Brain microvascular endothelial cell (primary cell): ENCODE data around the gene SLC22A12.

Experiments used
- DNase-seq: peaks from one replicate; pipeline ENCODE4 v3.0.0-alpha.2; 2020
- H3K27ac ChIP-seq: fragments of 250-450 bp; sonication (Bioruptor Pico); 2 replicates; pipeline ENCODE4 v1.5.1; 2020; ENCODE audit warnings: mild to moderate bottlenecking, moderate library complexity
- H3K27me3 ChIP-seq: fragments of 250-450 bp; sonication (Bioruptor Pico); replicated peaks from 2 replicates; pipeline ENCODE4 v1.5.1; 2020; ENCODE audit warnings: mild to moderate bottlenecking
- H3K36me3 ChIP-seq: fragments of 250-450 bp; sonication (Bioruptor Pico); replicated peaks from 2 replicates; pipeline ENCODE4 v1.5.1; 2020; ENCODE audit warnings: mild to moderate bottlenecking
- H3K4me3 ChIP-seq: 2 replicates; pipeline ENCODE4 v1.5.1; 2011; ENCODE audit warnings: low read depth, mild to moderate bottlenecking, control low read depth, low read length, moderate library complexity
- in situ Hi-C: cut with HindIII; loops from 2 replicates; pipeline ENCODE4 v1.10.0; 2017; ENCODE audit warnings: low sequenced_read_pairs, low pct_ligation_motif_present
- TF ChIP-seq, protein P1 (sequence below): IDR thresholded peaks from 2 replicates; pipeline ENCODE4 v1.5.1; 2011; ENCODE audit warnings: low read depth, mild to moderate bottlenecking, moderate library complexity, low read length, control low read depth, inconsistent platforms; ENCODE audit errors: missing control alignments

SLC22A12 gene

DNA sequence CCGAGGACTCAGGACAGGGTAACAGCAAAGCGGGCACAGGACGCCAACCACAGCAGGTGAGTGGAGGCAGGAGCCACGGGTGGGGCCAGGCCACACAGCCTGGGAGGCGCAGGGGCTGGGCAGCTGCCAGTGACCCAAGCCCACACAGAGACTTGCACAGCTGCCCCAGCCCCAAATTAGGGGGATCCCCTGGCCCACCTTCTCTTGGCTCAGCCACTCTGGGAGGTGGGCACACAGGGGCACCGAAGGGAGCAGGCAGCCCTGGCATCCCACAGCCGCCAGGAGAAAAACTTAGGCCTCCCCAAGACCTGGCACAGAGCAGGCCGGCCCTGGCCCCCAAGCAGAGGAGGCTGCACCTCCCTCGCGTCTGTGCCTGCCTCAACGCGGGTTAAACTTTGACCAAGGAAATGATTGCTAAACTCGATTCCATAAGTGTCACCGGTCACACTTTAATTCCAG lies at the start of gene SLC22A12:
Gene SLC22A12, plus strand, starts transcription at position 458 of the 459 bp plus-strand sequence. CDS start 337 bp downstream, outside the sequence.
- TF ChIP-seq, protein P1, sequence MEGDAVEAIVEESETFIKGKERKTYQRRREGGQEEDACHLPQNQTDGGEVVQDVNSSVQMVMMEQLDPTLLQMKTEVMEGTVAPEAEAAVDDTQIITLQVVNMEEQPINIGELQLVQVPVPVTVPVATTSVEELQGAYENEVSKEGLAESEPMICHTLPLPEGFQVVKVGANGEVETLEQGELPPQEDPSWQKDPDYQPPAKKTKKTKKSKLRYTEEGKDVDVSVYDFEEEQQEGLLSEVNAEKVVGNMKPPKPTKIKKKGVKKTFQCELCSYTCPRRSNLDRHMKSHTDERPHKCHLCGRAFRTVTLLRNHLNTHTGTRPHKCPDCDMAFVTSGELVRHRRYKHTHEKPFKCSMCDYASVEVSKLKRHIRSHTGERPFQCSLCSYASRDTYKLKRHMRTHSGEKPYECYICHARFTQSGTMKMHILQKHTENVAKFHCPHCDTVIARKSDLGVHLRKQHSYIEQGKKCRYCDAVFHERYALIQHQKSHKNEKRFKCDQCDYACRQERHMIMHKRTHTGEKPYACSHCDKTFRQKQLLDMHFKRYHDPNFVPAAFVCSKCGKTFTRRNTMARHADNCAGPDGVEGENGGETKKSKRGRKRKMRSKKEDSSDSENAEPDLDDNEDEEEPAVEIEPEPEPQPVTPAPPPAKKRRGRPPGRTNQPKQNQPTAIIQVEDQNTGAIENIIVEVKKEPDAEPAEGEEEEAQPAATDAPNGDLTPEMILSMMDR = no peak
- DNase-seq = no peak
- H3K27ac ChIP-seq = no peak within 1 kb of the TSS
- no peaks in the 10 kb centered on the region for H3K27me3 ChIP-seq
- in situ Hi-C loops = no loop called here
- no peaks in the 10 kb centered on the region for H3K36me3 ChIP-seq
- no peak within 1 kb of the TSS for H3K4me3 ChIP-seq

- H3K27ac ChIP-seq = no peak overlapping the region
These were observed 48.6 kb upstream of the SLC22A12 start for GRCh38 chr11:64542172-64543125.

DNA sequence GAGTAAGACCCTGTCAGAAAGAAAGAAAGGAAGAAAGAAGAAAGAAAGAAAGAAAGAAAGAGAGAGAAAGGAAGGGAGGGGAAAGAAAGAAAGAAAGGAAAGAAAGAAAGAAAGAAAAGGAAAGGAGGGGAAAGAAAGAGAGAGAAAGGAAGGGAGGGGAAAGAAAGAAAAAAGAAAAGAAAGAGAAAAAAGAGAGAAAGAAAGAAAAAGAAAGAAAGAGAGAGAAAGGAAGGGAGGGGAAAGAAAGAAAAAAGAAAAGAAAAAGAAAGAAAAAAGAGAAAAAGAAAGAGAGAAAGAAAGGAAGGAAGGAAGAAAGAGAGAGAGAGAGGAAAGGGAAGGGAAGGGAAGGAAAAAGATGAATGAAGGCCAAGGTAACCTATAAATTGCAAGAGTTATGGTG lies 47.2 kb upstream of the SLC22A12 start:
- no peak for DNase-seq
- TF ChIP-seq, protein P1 = no peak
- H3K36me3 ChIP-seq = no peaks in the 10 kb centered on the region
- in situ Hi-C loops = no loop called here
- no peak overlapping the region for H3K4me3 ChIP-seq
- no peaks in the 10 kb centered on the region for H3K27me3 ChIP-seq
- no peak overlapping the region for H3K27ac ChIP-seq

More at GRCh38 chr11:64542172-64543125, 48.6 kb upstream of the SLC22A12 start:
- Histone ChIP-seq H3K4me3 (no peak overlapping the region), H3K27me3 (no peaks in the 10 kb centered on the region), H3K36me3 (no peaks in the 10 kb centered on the region)
- TF ChIP-seq, protein P1 = no peak
- in situ Hi-C loops = no loop called here
- no peak for DNase-seq

DNA sequence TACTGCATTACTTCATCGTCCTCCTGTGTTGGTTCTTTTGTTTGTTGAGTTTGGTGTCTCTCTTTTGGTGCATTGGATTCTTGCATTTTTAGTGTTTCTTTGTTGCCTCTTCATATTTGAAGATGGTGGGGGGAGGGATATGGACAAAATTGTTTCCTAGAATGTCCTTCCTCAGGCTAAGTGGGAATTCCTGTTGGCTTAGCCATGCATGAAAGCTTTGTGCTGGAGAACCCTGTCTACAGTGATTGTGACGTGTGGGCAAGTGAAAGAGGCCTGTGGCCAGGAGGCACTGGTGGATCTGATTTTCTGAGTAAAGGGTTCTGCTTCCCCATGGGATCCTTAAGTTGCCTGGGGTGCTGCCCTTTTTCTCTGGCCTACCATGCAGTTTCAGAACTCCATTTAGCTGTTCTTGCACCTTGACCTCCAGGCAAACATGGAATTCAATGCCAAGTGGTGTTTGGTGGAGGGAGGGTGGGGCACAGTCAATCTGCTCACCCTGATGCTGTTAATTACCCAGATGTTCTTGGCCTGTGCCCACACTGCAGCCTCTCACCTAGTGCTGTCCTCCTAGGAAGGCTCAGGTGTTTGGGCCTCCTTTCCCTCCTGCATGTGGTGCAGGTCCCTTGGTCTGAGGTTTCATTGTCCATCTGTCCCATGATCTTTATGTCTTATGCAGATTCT lies 46.3 kb upstream of the SLC22A12 start:
- Histone ChIP-seq H3K4me3 (no peak overlapping the region), H3K36me3 (no peaks in the 10 kb centered on the region), H3K27me3 (no peaks in the 10 kb centered on the region), H3K27ac (no peak overlapping the region)
- in situ Hi-C loops = no loop called here
- no peak for DNase-seq
- TF ChIP-seq, protein P1 = no peak

- peak; percentile 86 for DNase-seq
- H3K36me3 ChIP-seq = no peaks in the 10 kb centered on the region
- no peak overlapping the region for H3K4me3 ChIP-seq
- in situ Hi-C loops = no loop called here
- TF ChIP-seq, protein P1 = no peak
- no peak overlapping the region for H3K27ac ChIP-seq
- no peaks in the 10 kb centered on the region for H3K27me3 ChIP-seq
These were observed 45.4 kb upstream of the SLC22A12 start for GRCh38 chr11:64545619-64546018.
